GM18505 (cell line): ENCODE results near the gene MAGEB2.

ENCODE experiments used
- ATAC-seq: cut with Tn5 transposase; IDR thresholded peaks from one replicate; pipeline ENCODE4 v1.9.1; 2021; ENCODE audit not compliant: unreplicated experiment
- POLR2A ChIP-seq: IDR thresholded peaks from 4 replicates; pipeline ENCODE4 v1.6.1; 2011; ENCODE audit warnings: borderline replicate concordance; ENCODE audit not compliant: insufficient read depth, insufficient read length; ENCODE audit errors: extremely low read depth

MAGEB2 gene

GRCh38 chrX:30241724-30242415 lies 26.5 kb downstream of the MAGEB2 start, which contains the start of gene MAGEB4:
Gene MAGEB4, plus strand, starts transcription at chrX:30242000. Its CDS starts 136 bp downstream, at chrX:30242136.
- ATAC-seq, result no peak
- TF ChIP-seq POLR2A, result no peak

DNA sequence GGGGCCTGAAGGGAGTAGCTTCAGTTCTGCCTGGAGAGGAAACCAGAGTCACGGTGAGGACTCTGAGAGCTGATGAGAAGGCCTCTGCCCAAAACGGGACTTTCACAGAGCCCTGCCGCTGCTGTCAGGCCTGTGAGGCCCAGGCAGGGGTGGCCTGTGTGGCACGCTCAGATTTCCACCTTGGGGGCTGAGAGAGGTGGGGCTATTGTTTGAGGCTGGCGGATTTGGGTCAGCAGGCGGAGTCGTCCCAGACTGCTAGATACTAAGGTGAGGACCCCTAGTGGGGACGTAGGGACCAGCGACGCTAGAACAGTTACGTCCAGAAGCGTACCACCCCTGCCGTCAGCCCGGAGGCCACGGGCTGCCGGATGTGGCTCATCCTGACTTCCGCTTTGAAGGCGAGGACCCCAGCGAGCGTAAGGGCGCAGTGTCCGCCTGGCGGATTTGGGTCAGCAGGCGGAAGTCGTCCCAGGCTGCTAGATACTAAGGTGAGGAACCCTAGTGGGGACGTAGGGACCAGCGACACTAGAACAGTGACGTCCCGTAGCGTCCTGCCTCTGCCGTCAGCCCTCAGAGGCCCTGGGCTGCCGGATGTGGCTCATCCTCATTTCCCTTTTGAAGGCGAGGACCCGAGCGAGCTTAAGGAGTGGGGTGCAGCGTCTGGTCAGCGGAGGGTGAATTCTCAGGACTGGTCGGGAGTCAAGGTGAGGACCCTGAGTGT lies 31.6 kb downstream of the MAGEB2 start, which contains the start of gene MAGEB1:
MAGEB1 (plus strand) TSS at position 378 of the 721 bp plus-strand sequence. CDS start 3,348 bp downstream, outside the sequence.
- ATAC-seq, result no peak
- no peak for TF ChIP-seq POLR2A

DNA sequence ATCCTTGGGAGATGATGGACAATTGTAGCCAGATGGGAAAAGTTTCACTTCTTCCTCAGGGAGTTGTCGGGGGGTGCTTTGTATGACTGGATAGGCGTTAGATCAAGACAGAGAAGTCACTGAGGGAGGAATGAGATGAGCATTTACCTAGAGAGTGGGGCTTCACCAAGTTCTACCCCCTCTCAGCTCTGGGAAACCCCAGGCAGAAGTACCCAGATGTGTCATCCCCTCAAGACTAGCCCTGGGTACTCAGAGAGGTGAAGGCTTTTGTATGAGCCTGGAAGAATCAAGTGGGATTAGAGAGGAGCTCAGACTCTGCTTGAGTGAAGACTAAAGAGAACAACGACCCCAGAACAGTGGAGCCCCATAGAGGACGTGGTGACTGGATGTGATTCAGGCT lies 33.5 kb downstream of the MAGEB2 start:
- peak; percentile 78 for ATAC-seq
- TF ChIP-seq POLR2A, result no peak

DNA sequence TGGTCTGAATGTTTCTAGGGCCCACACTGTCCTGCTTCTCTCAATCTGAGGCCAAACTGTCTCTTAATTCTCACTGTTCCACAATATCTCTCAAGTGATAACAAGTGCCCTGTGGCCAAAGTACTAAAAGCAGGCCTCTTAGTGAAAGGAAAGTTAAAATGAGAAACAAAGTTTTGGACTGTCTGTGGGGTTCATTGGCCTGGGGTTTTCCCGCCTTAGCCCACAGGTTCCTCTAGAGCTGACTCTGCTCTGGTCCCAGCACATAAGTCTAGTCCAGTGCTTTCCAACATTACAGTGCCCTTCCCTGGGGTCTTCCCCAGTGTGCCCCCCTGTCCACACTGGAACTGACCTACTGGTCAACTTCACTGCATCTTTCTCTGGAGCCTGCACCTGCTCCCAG lies 37.9 kb downstream of the MAGEB2 start:
- no peak for TF ChIP-seq POLR2A
- no peak for ATAC-seq

- no peak for TF ChIP-seq POLR2A
- ATAC-seq, result no peak
Measured at GRCh38 chrX:30259927-30260326, 44.6 kb downstream of the MAGEB2 start.

DNA sequence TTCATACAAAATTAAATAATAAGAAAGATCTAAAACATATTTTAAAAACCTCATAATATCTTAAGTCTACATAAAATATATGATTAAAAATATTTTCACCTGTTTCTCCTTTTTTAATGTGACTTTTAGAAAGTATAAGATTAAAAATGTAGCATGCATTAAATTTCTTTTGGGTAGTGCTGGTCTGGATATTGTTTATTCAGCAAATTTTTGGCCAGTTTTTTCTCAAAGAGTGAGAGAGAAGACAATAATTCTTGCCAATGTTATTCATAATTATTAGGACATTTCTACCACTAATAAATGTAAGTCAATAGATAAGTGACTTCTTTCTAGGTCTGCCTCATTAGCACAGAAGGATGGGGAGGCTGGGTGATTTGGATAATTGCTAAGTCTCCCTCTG lies 45.6 kb downstream of the MAGEB2 start:
- no peak for ATAC-seq
- TF ChIP-seq POLR2A, result no peak

DNA sequence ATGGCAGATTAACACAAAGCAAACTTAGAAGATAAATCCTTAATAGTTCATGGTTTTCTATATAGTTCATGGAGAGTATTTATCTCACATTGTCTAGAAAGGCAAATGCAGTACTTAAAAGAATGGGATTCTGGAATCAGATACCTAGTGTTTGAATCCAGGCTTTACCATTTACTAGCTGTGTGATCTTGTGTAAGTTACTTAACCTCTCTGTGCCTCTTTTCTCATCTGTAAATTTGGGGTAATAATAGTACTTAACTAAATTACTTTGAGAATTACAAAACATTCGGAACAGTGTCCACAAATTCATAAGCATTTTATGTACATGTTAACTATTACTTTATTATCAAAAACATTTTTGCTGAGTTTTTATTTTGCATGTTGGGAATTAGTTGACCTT lies 47.4 kb downstream of the MAGEB2 start:
- no peak for TF ChIP-seq POLR2A
- ATAC-seq, result no peak
